Astrocyte (in vitro differentiated cells and primary cell): Measurements from ENCODE around the gene GRM5. TPM values are rescaled to one million over a fixed set of nuclear protein-coding genes. Genes with fewer than 3 reads are reported as not detected.

Experiments used
- DNase-seq: peaks from one replicate; pipeline ENCODE4 v3.0.0-alpha.2; 2010; ENCODE audit warnings: low read depth
- FAIRE-seq: peaks from 2 replicates; lab custom pipeline; 2011; peaks lifted over from hg19 to GRCh38; lab: Jason Lieb, UNC
- H2AFZ ChIP-seq: 2 replicates; pipeline ENCODE4 v1.6.0; 2012; ENCODE audit warnings: low read depth, low read length, inconsistent platforms
- H3K27ac ChIP-seq: 2 replicates; pipeline ENCODE4 v1.5.1; 2011; ENCODE audit warnings: low read depth, low read length, inconsistent platforms
- H3K27me3 ChIP-seq: 2 replicates; pipeline ENCODE4 v1.6.0; 2011; ENCODE audit warnings: low read length, inconsistent platforms; ENCODE audit not compliant: insufficient read depth
- H3K36me3 ChIP-seq: 2 replicates; pipeline ENCODE4 v1.5.1; 2011; ENCODE audit warnings: low read length, inconsistent platforms; ENCODE audit not compliant: insufficient read depth
- H3K4me1 ChIP-seq: 2 replicates; pipeline ENCODE4 v1.5.1; 2011; ENCODE audit warnings: low read length, inconsistent platforms; ENCODE audit not compliant: insufficient read depth
- H3K4me2 ChIP-seq: 2 replicates; pipeline ENCODE4 v1.6.0; 2012; ENCODE audit warnings: low read length, inconsistent platforms
- H3K4me3 ChIP-seq: 2 replicates; pipeline ENCODE4 v1.5.1; 2011; ENCODE audit warnings: low read depth, mild to moderate bottlenecking, low read length, inconsistent platforms; ENCODE audit not compliant: insufficient read depth
- H3K79me2 ChIP-seq: 2 replicates; pipeline ENCODE4 v1.6.0; 2012; ENCODE audit warnings: mild to moderate bottlenecking, low read length, inconsistent platforms; ENCODE audit not compliant: insufficient read depth
- H3K9ac ChIP-seq: 2 replicates; pipeline ENCODE4 v1.6.0; 2012; ENCODE audit warnings: mild to moderate bottlenecking, low read length, inconsistent platforms
- H3K9me3 ChIP-seq: 2 replicates; pipeline ENCODE4 v1.5.1; 2012; ENCODE audit warnings: low read depth, mild to moderate bottlenecking, low read length, inconsistent platforms; ENCODE audit not compliant: insufficient read depth
- H4K20me1 ChIP-seq: 2 replicates; pipeline ENCODE4 v1.6.0; 2012; ENCODE audit warnings: low read length, inconsistent platforms; ENCODE audit not compliant: insufficient read depth
- H3K27ac Mint-ChIP-seq: one replicate; pipeline ENCODE4 v1.8.0; 2021; ENCODE audit warnings: mild to moderate bottlenecking, mixed read lengths; ENCODE audit not compliant: unreplicated experiment
- H3K27me3 Mint-ChIP-seq: one replicate; pipeline ENCODE4 v1.8.0; 2021; ENCODE audit warnings: low read depth, mixed read lengths; ENCODE audit not compliant: unreplicated experiment
- H3K36me3 Mint-ChIP-seq: one replicate; pipeline ENCODE4 v1.8.0; 2021; ENCODE audit warnings: low read depth, mixed read lengths; ENCODE audit not compliant: unreplicated experiment
- H3K4me1 Mint-ChIP-seq: one replicate; pipeline ENCODE4 v1.8.0; 2021; ENCODE audit warnings: low read depth, mixed read lengths; ENCODE audit not compliant: unreplicated experiment
- H3K4me3 Mint-ChIP-seq: one replicate; pipeline ENCODE4 v1.8.0; 2021; ENCODE audit warnings: mild to moderate bottlenecking, moderate library complexity, mixed read lengths; ENCODE audit not compliant: unreplicated experiment
- H3K9me3 Mint-ChIP-seq: one replicate; pipeline ENCODE4 v1.8.0; 2021; ENCODE audit warnings: mild to moderate bottlenecking, mixed read lengths; ENCODE audit not compliant: unreplicated experiment
- CTCF ChIP-seq: IDR thresholded peaks from 2 replicates; pipeline ENCODE4 v1.5.1; 2011; ENCODE audit warnings: low read depth, mild to moderate bottlenecking, inconsistent platforms, low read length, moderate library complexity; ENCODE audit not compliant: insufficient read depth
- EZH2 ChIP-seq: IDR thresholded peaks from 2 replicates; pipeline ENCODE4 v1.6.1; 2012; ENCODE audit warnings: mild to moderate bottlenecking, low read length, inconsistent platforms; ENCODE audit not compliant: insufficient read depth
- total RNA-seq: library from RNA; stranded (reverse); gene quantifications from 2 replicates; pipeline ENCODE4 v1.2.1, GENCODE V29; 2021

GRM5 gene
- total RNA-seq, 1 donor from 2014 or later = 0.30 TPM

GRCh38 chr11:88644724-88645123, 421.1 kb downstream of the GRM5 start:
- Histone ChIP-seq H3K27ac (no peak overlapping the region), H3K9me3 (no peaks in the 10 kb centered on the region), H3K9ac (no peak overlapping the region), H2AFZ (no peak overlapping the region), H3K4me1 (no peaks in the 10 kb centered on the region), H3K79me2 (no peaks in the 10 kb centered on the region), H3K4me2 (no peak overlapping the region), H4K20me1 (no peaks in the 10 kb centered on the region), H3K36me3 (no peaks in the 10 kb centered on the region), H3K27me3 (no peaks in the 10 kb centered on the region), H3K4me3 (no peak overlapping the region)
- TF ChIP-seq EZH2 (no peak), CTCF (no peak)
- Mint-ChIP-seq H3K4me3 (no peak overlapping the region), H3K27me3 (peaks cover 4% of the 10 kb centered on the region), H3K4me1 (no peaks in the 10 kb centered on the region), H3K36me3 (no peaks in the 10 kb centered on the region), H3K9me3 (no peaks in the 10 kb centered on the region), H3K27ac (no peak overlapping the region)
- no peak for FAIRE-seq
- DNase-seq = no peak

- H3K27me3 Mint-ChIP-seq = no peaks in the 10 kb centered on the region
These were observed 433.6 kb downstream of the GRM5 start for GRCh38 chr11:88632163-88632562.

More at GRCh38 chr11:88632163-88632562, 433.6 kb downstream of the GRM5 start:
- no peak overlapping the region for H3K27ac ChIP-seq
- H3K4me1 Mint-ChIP-seq = peaks cover 7% of the 10 kb centered on the region
- H3K36me3 Mint-ChIP-seq = no peaks in the 10 kb centered on the region
- no peak overlapping the region for H3K27ac Mint-ChIP-seq
- H3K79me2 ChIP-seq = no peaks in the 10 kb centered on the region
- H3K4me2 ChIP-seq = no peak overlapping the region
- no peaks in the 10 kb centered on the region for H3K36me3 ChIP-seq
- no peak overlapping the region for H3K4me3 Mint-ChIP-seq
- TF ChIP-seq CTCF (no peak), EZH2 (no peak)
- no peak overlapping the region for H3K4me3 ChIP-seq
- H2AFZ ChIP-seq = no peak overlapping the region
- no peaks in the 10 kb centered on the region for H3K27me3 ChIP-seq
- H4K20me1 ChIP-seq = no peaks in the 10 kb centered on the region
- H3K4me1 ChIP-seq = no peaks in the 10 kb centered on the region
- DNase-seq (no peak), FAIRE-seq (no peak)
- no peaks in the 10 kb centered on the region for H3K9me3 ChIP-seq
- no peaks in the 10 kb centered on the region for H3K9me3 Mint-ChIP-seq
- no peak overlapping the region for H3K9ac ChIP-seq
